Stimulated activated CD8-positive, alpha-beta memory T cell treated with anti-CD3 and anti-CD28 coated beads, Interleukin-7, amount 100 ng/mL, for 1 hour (primary cell): Measurements from ENCODE around the gene TUBGCP6.
"Not testable (repeated sequence)": the region's sequence is repeated elsewhere in the genome, so short reads cannot be mapped to it uniquely, and the experiment has no call there.

Source experiments
- DNase-seq, 2 donors: peaks; one replicate each; pipeline ENCODE4 v3.0.0-alpha.2; 2020; ENCODE audit warnings: low read depth in 2 of 2

The TUBGCP6 gene

GRCh38 chr22:50278956-50279619 is 34.3 kb upstream of the TUBGCP6 start:
- DNase-seq, result no peak

- no peak for DNase-seq
Measured at GRCh38 chr22:50278461-50278860, 33.6 kb upstream of the TUBGCP6 start.

- DNase-seq, result no peak
Measured at GRCh38 chr22:50277761-50278160, 32.9 kb upstream of the TUBGCP6 start.

GRCh38 chr22:50276143-50276542 is 31.3 kb upstream of the TUBGCP6 start:
- no peak for DNase-seq

GRCh38 chr22:50275181-50276055 is 30.6 kb upstream of the TUBGCP6 start:
- no peak for DNase-seq

- DNase-seq, result no peak
Measured at GRCh38 chr22:50274771-50275170, 29.9 kb upstream of the TUBGCP6 start.

- no peak for DNase-seq
Measured at GRCh38 chr22:50274311-50274710, 29.5 kb upstream of the TUBGCP6 start.

GRCh38 chr22:50273781-50274180 is 29.0 kb upstream of the TUBGCP6 start:
- not testable (repeated sequence) for DNase-seq

- not testable (repeated sequence) for DNase-seq
Measured at GRCh38 chr22:50273352-50273751, 28.5 kb upstream of the TUBGCP6 start.

GRCh38 chr22:50272044-50272802 is 27.4 kb upstream of the TUBGCP6 start:
- no peak for DNase-seq

GRCh38 chr22:50271519-50271970 is 26.7 kb upstream of the TUBGCP6 start:
- DNase-seq, result no peak

- DNase-seq, result peak in 1 of 2 donors; percentile 41
Measured at GRCh38 chr22:50270666-50271394, 26.0 kb upstream of the TUBGCP6 start.

- DNase-seq, result peak; percentile 38 to 40
Measured at GRCh38 chr22:50269970-50270665, 25.3 kb upstream of the TUBGCP6 start, which contains the start of gene MAPK11. TSS of gene MAPK11 (minus strand) at chr22:50270380. CDS start at chr22:50270292, 88 bp downstream.

- DNase-seq, result no peak
Measured at GRCh38 chr22:50269573-50269969, 24.7 kb upstream of the TUBGCP6 start.

GRCh38 chr22:50268655-50269113 is 23.9 kb upstream of the TUBGCP6 start:
- DNase-seq, result no peak

GRCh38 chr22:50267591-50268390 is 23.0 kb upstream of the TUBGCP6 start:
- DNase-seq, result peak in 1 of 2 donors; percentile 34

GRCh38 chr22:50266994-50267393 is 22.2 kb upstream of the TUBGCP6 start:
- DNase-seq, result no peak

- no peak for DNase-seq
Measured at GRCh38 chr22:50264946-50265669, 20.3 kb upstream of the TUBGCP6 start.

- DNase-seq, result no peak
Measured at GRCh38 chr22:50264104-50264745, 19.4 kb upstream of the TUBGCP6 start.
